SK-N-SH treated with all-trans-retinoic acid at 6 μM for 48 hours (cell line): Measurements from ENCODE around the gene CSF2RB.

Experiments used
- ATAC-seq: fragments of 200-7000 bp; cut with Tn5 transposase; 3 replicates; pipeline ENCODE4 v1.9.1; 2020; ENCODE audit warnings: mild to moderate bottlenecking, moderate library complexity
- BACH2 ChIP-seq: fragments of 250-450 bp; sonication (Bioruptor Pico); IDR thresholded peaks from 2 replicates; pipeline ENCODE4 v1.9.0; 2021; ENCODE audit warnings: mild to moderate bottlenecking, borderline replicate concordance
- CSDC2 ChIP-seq: fragments of 250-450 bp; sonication (Bioruptor Pico); IDR thresholded peaks from 2 replicates; pipeline ENCODE4 v1.5.0; 2020; ENCODE audit warnings: mild to moderate bottlenecking, moderate library complexity
- ESRRG ChIP-seq: fragments of 250-450 bp; sonication (Bioruptor Pico); IDR thresholded peaks from 2 replicates; pipeline ENCODE4 v1.6.1; 2021; ENCODE audit warnings: mild to moderate bottlenecking
- GLIS3 ChIP-seq: fragments of 250-450 bp; sonication (Bioruptor Pico); IDR thresholded peaks from 2 replicates; pipeline ENCODE4 v1.5.0; 2020; ENCODE audit warnings: mild to moderate bottlenecking, moderate library complexity
- ISL1 ChIP-seq: fragments of 250-450 bp; sonication (Bioruptor Pico); IDR thresholded peaks from 2 replicates; pipeline ENCODE4 v2.1.2; 2022; ENCODE audit warnings: mild to moderate bottlenecking, moderate library complexity
- OSR1 ChIP-seq: fragments of 250-450 bp; sonication (Bioruptor Pico); IDR thresholded peaks from 2 replicates; pipeline ENCODE4 v1.8.0; 2022; ENCODE audit warnings: moderate library complexity, mild to moderate bottlenecking, inconsistent platforms
- RARB ChIP-seq: fragments of 250-450 bp; sonication (Bioruptor Pico); IDR thresholded peaks from 2 replicates; pipeline ENCODE4 v1.8.0; 2021; ENCODE audit warnings: mild to moderate bottlenecking, moderate library complexity
- SNAI2 ChIP-seq: fragments of 250-450 bp; sonication (Bioruptor Pico); IDR thresholded peaks from 2 replicates; pipeline ENCODE4 v1.5.0; 2020; ENCODE audit warnings: mild to moderate bottlenecking, moderate library complexity
- TCF4 ChIP-seq: fragments of 250-450 bp; sonication (Bioruptor Pico); IDR thresholded peaks from 2 replicates; pipeline ENCODE4 v1.8.0; 2021; ENCODE audit warnings: mild to moderate bottlenecking, moderate library complexity, borderline replicate concordance
- TOX ChIP-seq: fragments of 250-450 bp; sonication (Bioruptor Pico); IDR thresholded peaks from 2 replicates; pipeline ENCODE4 v1.8.0; 2021; ENCODE audit warnings: mild to moderate bottlenecking, moderate library complexity, borderline replicate concordance
- ZC3H10 ChIP-seq: fragments of 250-450 bp; sonication (Bioruptor Pico); IDR thresholded peaks from 2 replicates; pipeline ENCODE4 v1.5.1; 2021; ENCODE audit warnings: mild to moderate bottlenecking, moderate library complexity
- ZFP3 ChIP-seq: fragments of 250-450 bp; sonication (Bioruptor Pico); IDR thresholded peaks from 2 replicates; pipeline ENCODE4 v1.5.0; 2020; ENCODE audit warnings: mild to moderate bottlenecking, moderate library complexity
- ZFP30 ChIP-seq: fragments of 450-650 bp; formaldehyde crosslinking; IDR thresholded peaks from 2 replicates; pipeline ENCODE4 v1.5.0; 2022; ENCODE audit warnings: mild to moderate bottlenecking, moderate library complexity
- ZNF565 ChIP-seq: fragments of 450-650 bp; formaldehyde crosslinking; conservative IDR thresholded peaks from 2 replicates; pipeline ENCODE4 v1.5.0; 2020; ENCODE audit warnings: low read depth, mild to moderate bottlenecking, moderate library complexity
- ZNF70 ChIP-seq: fragments of 450-650 bp; formaldehyde crosslinking; IDR thresholded peaks from 2 replicates; pipeline ENCODE4 v1.5.0; 2020; ENCODE audit warnings: mild to moderate bottlenecking, moderate library complexity
- ZNF8 ChIP-seq: fragments of 450-650 bp; formaldehyde crosslinking; IDR thresholded peaks from 2 replicates; pipeline ENCODE4 v1.5.0; 2020; ENCODE audit warnings: mild to moderate bottlenecking, moderate library complexity
- TF ChIP-seq, protein P1 (sequence below): fragments of 250-450 bp; sonication (Bioruptor Pico); IDR thresholded peaks from 2 replicates; pipeline ENCODE4 v1.5.1; 2021; ENCODE audit warnings: mild to moderate bottlenecking, moderate library complexity
- TF ChIP-seq, protein P2 (sequence below): fragments of 250-450 bp; sonication (Bioruptor Pico); IDR thresholded peaks from 2 replicates; pipeline ENCODE4 v1.5.1; 2020; ENCODE audit warnings: low read depth, mild to moderate bottlenecking, moderate library complexity
- TF ChIP-seq, protein P3 (sequence below): fragments of 250-450 bp; sonication (Bioruptor Pico); IDR thresholded peaks from 2 replicates; pipeline ENCODE4 v1.8.0; 2021; ENCODE audit warnings: low read depth, mild to moderate bottlenecking, moderate library complexity, borderline replicate concordance
- TF ChIP-seq, protein P4 (sequence below): fragments of 250-450 bp; sonication (Bioruptor Pico); IDR thresholded peaks from 2 replicates; pipeline ENCODE4 v1.8.0; 2020; ENCODE audit warnings: mild to moderate bottlenecking, moderate library complexity, borderline replicate concordance
- TF ChIP-seq, protein P5 (sequence below): fragments of 250-450 bp; sonication (Bioruptor Pico); IDR thresholded peaks from 2 replicates; pipeline ENCODE4 v1.5.0; 2020; ENCODE audit warnings: mild to moderate bottlenecking, moderate library complexity

Gene CSF2RB

DNA sequence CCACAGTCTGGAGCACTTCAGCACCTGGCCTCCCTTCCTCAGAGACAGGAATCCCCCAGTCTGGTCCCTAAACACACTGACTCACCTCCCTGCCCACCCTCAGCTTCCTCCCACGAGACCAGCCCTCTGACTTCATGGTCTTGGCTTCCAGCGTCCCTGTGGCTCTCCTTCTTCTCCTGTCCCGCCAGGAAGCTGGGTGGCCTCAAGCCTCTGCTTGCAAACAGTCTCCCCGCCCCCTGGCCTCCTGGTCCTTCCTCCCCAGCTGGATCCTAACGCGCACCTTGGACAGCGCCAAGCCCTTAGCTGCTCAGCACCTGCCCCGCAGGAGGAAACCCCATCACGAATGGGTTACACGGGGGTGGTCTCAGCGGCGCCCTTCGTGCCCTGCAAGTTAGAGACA is 48.1 kb upstream of the CSF2RB start:
- no peak for ATAC-seq
- TF ChIP-seq OSR1 (CRISPR knock-in tag) (no peak), BACH2 (CRISPR knock-in tag) (no peak), ZNF565 (CRISPR knock-in tag) (no peak), ZNF8 (no peak), ZNF70 (CRISPR knock-in tag) (no peak)

DNA sequence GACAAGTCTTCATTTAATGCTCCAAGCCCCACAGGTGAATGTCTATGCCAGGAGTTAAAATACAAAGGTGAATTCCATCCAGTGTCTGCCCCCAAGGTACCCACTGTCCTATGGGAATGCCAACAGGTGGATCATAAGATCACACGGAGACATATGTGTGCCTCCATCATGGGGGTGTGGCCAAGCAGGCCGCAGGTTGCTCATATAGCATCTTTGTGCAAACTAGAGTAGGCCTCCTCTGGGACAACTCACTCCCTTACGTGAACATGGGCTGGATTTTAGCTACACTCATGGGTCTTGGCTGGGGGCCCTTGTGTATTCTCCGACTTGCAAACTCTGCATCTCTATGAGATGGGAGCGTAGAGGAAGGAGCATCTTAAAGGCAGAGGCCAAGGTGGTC is 45.7 kb upstream of the CSF2RB start:
- no peak for ATAC-seq
- TF ChIP-seq OSR1 (CRISPR knock-in tag) (no peak), ZFP30 (CRISPR knock-in tag) (no peak), ZFP3 (no peak), ZC3H10 (CRISPR knock-in tag) (no peak), TOX (CRISPR knock-in tag) (no peak), TCF4 (no peak), ZNF565 (CRISPR knock-in tag) (no peak), SNAI2 (CRISPR knock-in tag) (no peak), CSDC2 (CRISPR knock-in tag) (no peak), ZNF70 (CRISPR knock-in tag) (no peak), ESRRG (no peak), GLIS3 (CRISPR knock-in tag) (no peak), RARB (no peak), ZNF8 (no peak), BACH2 (CRISPR knock-in tag) (no peak)
- TF ChIP-seq, protein P1, sequence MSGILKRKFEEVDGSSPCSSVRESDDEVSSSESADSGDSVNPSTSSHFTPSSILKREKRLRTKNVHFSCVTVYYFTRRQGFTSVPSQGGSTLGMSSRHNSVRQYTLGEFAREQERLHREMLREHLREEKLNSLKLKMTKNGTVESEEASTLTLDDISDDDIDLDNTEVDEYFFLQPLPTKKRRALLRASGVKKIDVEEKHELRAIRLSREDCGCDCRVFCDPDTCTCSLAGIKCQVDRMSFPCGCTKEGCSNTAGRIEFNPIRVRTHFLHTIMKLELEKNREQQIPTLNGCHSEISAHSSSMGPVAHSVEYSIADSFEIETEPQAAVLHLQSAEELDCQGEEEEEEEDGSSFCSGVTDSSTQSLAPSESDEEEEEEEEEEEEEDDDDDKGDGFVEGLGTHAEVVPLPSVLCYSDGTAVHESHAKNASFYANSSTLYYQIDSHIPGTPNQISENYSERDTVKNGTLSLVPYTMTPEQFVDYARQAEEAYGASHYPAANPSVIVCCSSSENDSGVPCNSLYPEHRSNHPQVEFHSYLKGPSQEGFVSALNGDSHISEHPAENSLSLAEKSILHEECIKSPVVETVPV (CRISPR knock-in tag): no peak
- TF ChIP-seq, protein P2, sequence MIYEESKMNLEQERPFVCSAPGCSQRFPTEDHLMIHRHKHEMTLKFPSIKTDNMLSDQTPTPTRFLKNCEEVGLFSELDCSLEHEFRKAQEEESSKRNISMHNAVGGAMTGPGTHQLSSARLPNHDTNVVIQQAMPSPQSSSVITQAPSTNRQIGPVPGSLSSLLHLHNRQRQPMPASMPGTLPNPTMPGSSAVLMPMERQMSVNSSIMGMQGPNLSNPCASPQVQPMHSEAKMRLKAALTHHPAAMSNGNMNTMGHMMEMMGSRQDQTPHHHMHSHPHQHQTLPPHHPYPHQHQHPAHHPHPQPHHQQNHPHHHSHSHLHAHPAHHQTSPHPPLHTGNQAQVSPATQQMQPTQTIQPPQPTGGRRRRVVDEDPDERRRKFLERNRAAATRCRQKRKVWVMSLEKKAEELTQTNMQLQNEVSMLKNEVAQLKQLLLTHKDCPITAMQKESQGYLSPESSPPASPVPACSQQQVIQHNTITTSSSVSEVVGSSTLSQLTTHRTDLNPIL (CRISPR knock-in tag): no peak
- TF ChIP-seq, protein P3, sequence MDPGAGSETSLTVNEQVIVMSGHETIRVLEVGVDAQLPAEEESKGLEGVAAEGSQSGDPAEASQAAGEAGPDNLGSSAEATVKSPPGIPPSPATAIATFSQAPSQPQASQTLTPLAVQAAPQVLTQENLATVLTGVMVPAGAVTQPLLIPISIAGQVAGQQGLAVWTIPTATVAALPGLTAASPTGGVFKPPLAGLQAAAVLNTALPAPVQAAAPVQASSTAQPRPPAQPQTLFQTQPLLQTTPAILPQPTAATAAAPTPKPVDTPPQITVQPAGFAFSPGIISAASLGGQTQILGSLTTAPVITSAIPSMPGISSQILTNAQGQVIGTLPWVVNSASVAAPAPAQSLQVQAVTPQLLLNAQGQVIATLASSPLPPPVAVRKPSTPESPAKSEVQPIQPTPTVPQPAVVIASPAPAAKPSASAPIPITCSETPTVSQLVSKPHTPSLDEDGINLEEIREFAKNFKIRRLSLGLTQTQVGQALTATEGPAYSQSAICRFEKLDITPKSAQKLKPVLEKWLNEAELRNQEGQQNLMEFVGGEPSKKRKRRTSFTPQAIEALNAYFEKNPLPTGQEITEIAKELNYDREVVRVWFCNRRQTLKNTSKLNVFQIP: no peak
- TF ChIP-seq, protein P4, sequence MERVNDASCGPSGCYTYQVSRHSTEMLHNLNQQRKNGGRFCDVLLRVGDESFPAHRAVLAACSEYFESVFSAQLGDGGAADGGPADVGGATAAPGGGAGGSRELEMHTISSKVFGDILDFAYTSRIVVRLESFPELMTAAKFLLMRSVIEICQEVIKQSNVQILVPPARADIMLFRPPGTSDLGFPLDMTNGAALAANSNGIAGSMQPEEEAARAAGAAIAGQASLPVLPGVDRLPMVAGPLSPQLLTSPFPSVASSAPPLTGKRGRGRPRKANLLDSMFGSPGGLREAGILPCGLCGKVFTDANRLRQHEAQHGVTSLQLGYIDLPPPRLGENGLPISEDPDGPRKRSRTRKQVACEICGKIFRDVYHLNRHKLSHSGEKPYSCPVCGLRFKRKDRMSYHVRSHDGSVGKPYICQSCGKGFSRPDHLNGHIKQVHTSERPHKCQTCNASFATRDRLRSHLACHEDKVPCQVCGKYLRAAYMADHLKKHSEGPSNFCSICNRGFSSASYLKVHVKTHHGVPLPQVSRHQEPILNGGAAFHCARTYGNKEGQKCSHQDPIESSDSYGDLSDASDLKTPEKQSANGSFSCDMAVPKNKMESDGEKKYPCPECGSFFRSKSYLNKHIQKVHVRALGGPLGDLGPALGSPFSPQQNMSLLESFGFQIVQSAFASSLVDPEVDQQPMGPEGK (CRISPR knock-in tag): no peak

DNA sequence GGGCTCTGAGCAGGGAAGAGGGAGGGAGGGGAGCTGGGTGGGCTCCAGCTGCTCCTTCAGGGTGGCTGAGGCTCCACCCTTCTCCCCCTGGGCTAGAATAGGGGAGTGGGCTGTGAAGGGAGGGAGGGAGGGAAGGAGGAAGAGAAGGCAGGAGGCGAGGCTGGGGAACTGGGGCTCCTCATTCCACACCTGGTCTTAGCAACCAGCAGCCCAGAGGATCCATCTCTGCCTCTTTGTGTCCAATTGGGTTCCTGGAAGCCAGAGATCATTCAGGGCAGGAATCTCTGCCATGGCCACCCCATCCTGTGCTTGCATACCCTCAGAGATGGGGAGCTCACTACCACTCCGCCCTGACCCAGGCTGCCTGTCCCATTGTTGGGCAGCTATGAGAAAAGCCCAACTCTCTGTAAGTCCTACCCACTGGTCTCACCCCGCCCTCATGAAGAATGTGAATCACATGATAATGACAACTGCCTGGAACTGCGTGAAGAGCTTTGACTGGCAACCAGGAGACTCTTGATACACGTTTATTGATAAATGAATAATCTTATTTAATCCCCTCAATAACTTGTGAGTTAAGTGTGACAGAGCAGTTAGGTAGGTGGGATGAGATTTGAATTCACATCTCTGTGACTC is 44.8 kb upstream of the CSF2RB start:
- TF ChIP-seq, protein P4 (CRISPR knock-in tag): no peak
- TF ChIP-seq, protein P2 (CRISPR knock-in tag): no peak
- TF ChIP-seq OSR1 (CRISPR knock-in tag) (no peak), RARB (no peak), ZC3H10 (CRISPR knock-in tag) (no peak), ZNF70 (CRISPR knock-in tag) (no peak), ESRRG (no peak), ISL1 (CRISPR knock-in tag) (no peak), ZFP3 (no peak), ZFP30 (CRISPR knock-in tag) (no peak), ZNF8 (no peak), GLIS3 (CRISPR knock-in tag) (no peak), TCF4 (no peak)
- TF ChIP-seq, protein P5, sequence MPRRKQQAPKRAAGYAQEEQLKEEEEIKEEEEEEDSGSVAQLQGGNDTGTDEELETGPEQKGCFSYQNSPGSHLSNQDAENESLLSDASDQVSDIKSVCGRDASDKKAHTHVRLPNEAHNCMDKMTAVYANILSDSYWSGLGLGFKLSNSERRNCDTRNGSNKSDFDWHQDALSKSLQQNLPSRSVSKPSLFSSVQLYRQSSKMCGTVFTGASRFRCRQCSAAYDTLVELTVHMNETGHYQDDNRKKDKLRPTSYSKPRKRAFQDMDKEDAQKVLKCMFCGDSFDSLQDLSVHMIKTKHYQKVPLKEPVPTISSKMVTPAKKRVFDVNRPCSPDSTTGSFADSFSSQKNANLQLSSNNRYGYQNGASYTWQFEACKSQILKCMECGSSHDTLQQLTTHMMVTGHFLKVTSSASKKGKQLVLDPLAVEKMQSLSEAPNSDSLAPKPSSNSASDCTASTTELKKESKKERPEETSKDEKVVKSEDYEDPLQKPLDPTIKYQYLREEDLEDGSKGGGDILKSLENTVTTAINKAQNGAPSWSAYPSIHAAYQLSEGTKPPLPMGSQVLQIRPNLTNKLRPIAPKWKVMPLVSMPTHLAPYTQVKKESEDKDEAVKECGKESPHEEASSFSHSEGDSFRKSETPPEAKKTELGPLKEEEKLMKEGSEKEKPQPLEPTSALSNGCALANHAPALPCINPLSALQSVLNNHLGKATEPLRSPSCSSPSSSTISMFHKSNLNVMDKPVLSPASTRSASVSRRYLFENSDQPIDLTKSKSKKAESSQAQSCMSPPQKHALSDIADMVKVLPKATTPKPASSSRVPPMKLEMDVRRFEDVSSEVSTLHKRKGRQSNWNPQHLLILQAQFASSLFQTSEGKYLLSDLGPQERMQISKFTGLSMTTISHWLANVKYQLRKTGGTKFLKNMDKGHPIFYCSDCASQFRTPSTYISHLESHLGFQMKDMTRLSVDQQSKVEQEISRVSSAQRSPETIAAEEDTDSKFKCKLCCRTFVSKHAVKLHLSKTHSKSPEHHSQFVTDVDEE (CRISPR knock-in tag): no peak
- TF ChIP-seq, all 23 proteins: peak for 0
- no peak for ATAC-seq
